C4-2B (cell line): Measurements from ENCODE around the gene PCNX3.
A peak's percentile ranks its signal among the peaks of the same experiment; 100 is the strongest.

ENCODE experiments used
- CTCF ChIP-seq: fragments of 450-650 bp; conservative IDR thresholded peaks from 2 replicates; pipeline ENCODE4 v1.5.1; 2017; ENCODE audit warnings: mild to moderate bottlenecking
- ZFX ChIP-seq: fragments of 450-650 bp; IDR thresholded peaks from 2 replicates; pipeline ENCODE4 v1.6.1; 2017

GRCh38 chr11:65571940-65572339 is 43.6 kb upstream of the PCNX3 start:
- TF ChIP-seq CTCF (peak; percentile 47), ZFX (no peak)
